Colonic mucosa (tissue), 4 donors: ENCODE measurements around the gene CSRNP3. TPM values are rescaled to one million over a fixed set of nuclear protein-coding genes. Genes with fewer than 3 reads are reported as not detected.

ENCODE experiments used
- DNase-seq: peaks from one replicate; pipeline ENCODE4 v3.0.0-alpha.2; 2020
- H3K27ac ChIP-seq: fragments of 200-600 bp; one replicate; pipeline ENCODE4 v1.8.0; 2021
- H3K27me3 ChIP-seq: fragments of 200-600 bp; one replicate; pipeline ENCODE4 v1.8.0; 2021
- H3K36me3 ChIP-seq: fragments of 200-600 bp; one replicate; pipeline ENCODE4 v1.8.0; 2021
- H3K4me1 ChIP-seq: fragments of 200-600 bp; one replicate; pipeline ENCODE4 v1.8.0; 2021; ENCODE audit warnings: mild to moderate bottlenecking
- H3K4me3 ChIP-seq: fragments of 200-600 bp; one replicate; pipeline ENCODE4 v1.8.0; 2021
- H3K9ac ChIP-seq, 2 donors: one replicate each; pipeline ENCODE4 v1.7.0; 2013; ENCODE audit warnings: control low read depth in 2 of 2, low read depth in 2 of 2, low read length in 2 of 2
- H3K9me3 ChIP-seq: fragments of 200-600 bp; one replicate; pipeline ENCODE4 v1.8.0; 2021
- intact Hi-C: fragments of 100-400 bp; cut with DNase I; formaldehyde crosslinking; loops from one replicate; pipeline ENCODE4 v1.14.1; 2022
- total RNA-seq, 2 donors: library from RNA; stranded (reverse); fragmentation: NEBNext Ultra II Directional in 1 of 2; extraction: Animal tissue kit (Norgen Biotek cat#: 25700) in 1 of 2; gene quantifications; one replicate each; pipeline ENCODE4 v1.2.1, GENCODE V29; 2021
- TF ChIP-seq, protein P1 (sequence below): fragments of 200-600 bp; IDR thresholded peaks from one replicate; pipeline ENCODE4 v1.8.0; 2022; ENCODE audit warnings: antibody characterized with exemption, mild to moderate bottlenecking
- donor health status: healthy.
- donor health status: DM: no; HTN: no; CAD: no.
- donor health status: DM: no; HTN: no; CAD: no.

CSRNP3 gene
- total RNA-seq, 2 donors from 2014 or later, result 1.5 to 2.0 TPM

DNA sequence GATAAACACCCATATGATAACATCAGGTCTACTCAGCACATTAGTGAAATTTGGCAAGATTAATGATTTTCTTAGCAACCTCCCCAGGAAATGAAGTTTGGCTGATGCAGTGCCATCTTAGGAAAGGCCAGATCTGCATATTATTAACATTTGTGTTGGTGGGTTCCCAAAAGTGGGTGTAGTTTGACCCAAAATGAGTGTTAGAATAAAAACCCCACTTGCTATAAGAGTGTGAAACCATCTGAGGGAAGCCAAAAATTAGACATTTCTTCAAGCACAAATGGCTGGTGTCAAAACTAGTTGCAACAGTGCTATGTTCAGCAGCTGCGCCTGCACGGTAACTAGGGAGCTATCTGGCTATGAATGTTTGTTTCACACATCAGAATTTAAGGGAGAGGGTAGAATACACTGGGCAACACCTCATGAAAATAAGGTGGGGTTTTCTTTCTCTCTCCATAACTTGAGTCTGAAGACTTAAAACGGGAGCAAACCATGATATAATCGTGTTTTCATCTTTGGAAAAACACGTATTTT lies 15.9 kb upstream of the CSRNP3 start:
- H3K36me3 ChIP-seq, result no peaks in the 10 kb centered on the region

DNA sequence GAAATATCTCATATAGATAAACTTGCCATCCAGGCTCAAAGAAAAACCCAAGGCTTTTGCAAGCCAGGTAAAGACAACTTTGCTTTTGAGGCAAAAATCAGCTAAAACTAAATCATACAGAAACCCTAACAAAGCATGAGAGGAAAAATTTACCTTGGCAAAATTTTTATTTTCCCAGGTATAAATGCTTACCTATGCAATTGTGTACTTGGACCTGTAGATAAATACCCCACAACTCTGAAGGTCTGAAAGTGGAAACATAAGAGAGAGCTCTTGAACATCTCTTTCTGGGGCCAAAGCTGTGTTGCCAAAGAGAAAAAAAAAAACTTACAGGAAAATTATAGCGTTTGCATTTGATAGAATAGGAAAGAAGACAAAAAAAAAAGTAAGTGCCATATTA lies 14.6 kb upstream of the CSRNP3 start:
- Histone ChIP-seq H3K36me3 (no peaks in the 10 kb centered on the region), H3K9ac (no peak overlapping the region), H3K27ac (no peak overlapping the region), H3K4me3 (no peak overlapping the region), H3K4me1 (no peaks in the 10 kb centered on the region), H3K9me3 (no peaks in the 10 kb centered on the region), H3K27me3 (no peaks in the 10 kb centered on the region)
- TF ChIP-seq, protein P1, sequence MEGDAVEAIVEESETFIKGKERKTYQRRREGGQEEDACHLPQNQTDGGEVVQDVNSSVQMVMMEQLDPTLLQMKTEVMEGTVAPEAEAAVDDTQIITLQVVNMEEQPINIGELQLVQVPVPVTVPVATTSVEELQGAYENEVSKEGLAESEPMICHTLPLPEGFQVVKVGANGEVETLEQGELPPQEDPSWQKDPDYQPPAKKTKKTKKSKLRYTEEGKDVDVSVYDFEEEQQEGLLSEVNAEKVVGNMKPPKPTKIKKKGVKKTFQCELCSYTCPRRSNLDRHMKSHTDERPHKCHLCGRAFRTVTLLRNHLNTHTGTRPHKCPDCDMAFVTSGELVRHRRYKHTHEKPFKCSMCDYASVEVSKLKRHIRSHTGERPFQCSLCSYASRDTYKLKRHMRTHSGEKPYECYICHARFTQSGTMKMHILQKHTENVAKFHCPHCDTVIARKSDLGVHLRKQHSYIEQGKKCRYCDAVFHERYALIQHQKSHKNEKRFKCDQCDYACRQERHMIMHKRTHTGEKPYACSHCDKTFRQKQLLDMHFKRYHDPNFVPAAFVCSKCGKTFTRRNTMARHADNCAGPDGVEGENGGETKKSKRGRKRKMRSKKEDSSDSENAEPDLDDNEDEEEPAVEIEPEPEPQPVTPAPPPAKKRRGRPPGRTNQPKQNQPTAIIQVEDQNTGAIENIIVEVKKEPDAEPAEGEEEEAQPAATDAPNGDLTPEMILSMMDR, result no peak
- intact Hi-C loops, result no loop called here
- DNase-seq, result no peak

More for the DNA sequence above, 15.9 kb upstream of the CSRNP3 start:
- no peak for DNase-seq
- no peaks in the 10 kb centered on the region for H3K27me3 ChIP-seq
- no peaks in the 10 kb centered on the region for H3K4me1 ChIP-seq
- TF ChIP-seq, protein P1, result no peak
- H3K4me3 ChIP-seq, result no peak overlapping the region
- no peaks in the 10 kb centered on the region for H3K9me3 ChIP-seq
- intact Hi-C loops, result no loop called here
- no peak overlapping the region for H3K9ac ChIP-seq
- H3K27ac ChIP-seq, result no peak overlapping the region

DNA sequence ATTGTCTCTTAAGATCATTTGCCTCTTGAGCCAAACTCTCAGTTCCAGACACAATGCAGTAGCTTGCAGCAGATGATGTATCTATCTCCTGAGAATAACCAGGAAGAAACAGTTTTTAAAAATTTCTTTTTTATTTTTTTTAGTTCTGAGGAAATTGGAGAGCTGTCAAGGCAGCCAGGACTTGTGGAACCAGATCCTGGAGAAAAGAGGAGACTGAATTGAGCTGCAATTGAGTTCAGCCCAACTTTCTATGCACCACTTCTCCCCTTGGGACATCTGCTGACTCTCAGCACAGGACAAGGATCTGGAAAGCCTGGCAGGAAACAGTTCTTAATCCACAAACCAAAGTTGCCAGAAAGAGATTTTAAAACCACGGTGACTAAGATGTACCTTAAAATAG lies 13.5 kb upstream of the CSRNP3 start:
- Histone ChIP-seq H3K4me3 (no peak overlapping the region), H3K9ac (no peak overlapping the region), H3K36me3 (no peaks in the 10 kb centered on the region), H3K27ac (no peak overlapping the region), H3K9me3 (no peaks in the 10 kb centered on the region), H3K4me1 (no peaks in the 10 kb centered on the region), H3K27me3 (no peaks in the 10 kb centered on the region)
- TF ChIP-seq, protein P1, result no peak
- no peak for DNase-seq
- intact Hi-C loops, result no loop called here

DNA sequence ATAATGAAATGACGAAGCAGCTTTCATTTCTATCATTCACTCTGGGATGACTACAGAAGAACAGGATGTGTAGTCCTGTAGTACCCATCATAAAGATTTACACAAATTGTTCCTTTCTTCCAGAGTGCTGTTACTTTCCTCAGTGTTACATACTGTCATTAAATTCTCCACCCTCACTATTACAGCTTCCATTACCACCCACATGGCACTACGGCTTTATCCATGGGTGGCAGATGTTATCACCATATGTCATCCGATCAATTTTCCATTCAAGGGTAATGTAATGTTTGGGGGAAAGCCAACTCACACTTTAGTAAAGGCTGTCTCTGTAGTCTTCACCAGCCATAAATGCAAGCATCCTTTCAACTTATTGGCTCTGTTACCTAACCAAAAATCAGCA lies 7.1 kb upstream of the CSRNP3 start:
- Histone ChIP-seq H3K9me3 (no peaks in the 10 kb centered on the region), H3K27me3 (no peaks in the 10 kb centered on the region), H3K4me1 (no peaks in the 10 kb centered on the region), H3K4me3 (no peak overlapping the region), H3K9ac (no peak overlapping the region), H3K27ac (no peak overlapping the region), H3K36me3 (no peaks in the 10 kb centered on the region)
- no peak for DNase-seq
- TF ChIP-seq, protein P1, result no peak
- intact Hi-C loops, result no loop called here

DNA sequence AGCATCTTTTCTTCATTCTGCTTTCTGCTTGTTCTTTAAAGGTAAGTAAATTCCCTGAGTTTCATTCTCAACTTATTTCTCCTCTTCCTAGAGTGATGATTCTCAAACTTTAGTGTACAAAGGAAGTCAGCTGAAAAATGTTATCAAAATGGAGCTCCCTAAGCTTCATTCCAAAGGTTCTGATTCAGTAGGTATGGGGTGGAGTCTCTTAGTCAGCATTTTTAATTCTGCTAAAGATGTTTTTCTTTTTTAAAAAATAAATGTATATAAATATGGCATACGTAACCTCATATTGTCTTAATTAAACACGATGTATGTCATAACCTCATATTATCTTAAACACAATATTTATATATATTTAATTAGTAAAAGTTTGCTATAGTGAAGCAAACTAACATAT lies 3.1 kb upstream of the CSRNP3 start:
- no peaks in the 10 kb centered on the region for H3K36me3 ChIP-seq
- H3K9me3 ChIP-seq, result no peaks in the 10 kb centered on the region
- DNase-seq, result no peak
- no peak overlapping the region for H3K4me3 ChIP-seq
- H3K27ac ChIP-seq, result no peak overlapping the region
- no peaks in the 10 kb centered on the region for H3K4me1 ChIP-seq
- intact Hi-C loops, result no loop called here
- H3K27me3 ChIP-seq, result no peaks in the 10 kb centered on the region
- H3K9ac ChIP-seq, result no peak overlapping the region
- TF ChIP-seq, protein P1, result no peak
